ENCODE data around the gene OSBPL1A. TPM values are rescaled to one million over a fixed set of nuclear protein-coding genes. Genes with fewer than 3 reads are reported as not detected.
A peak's percentile ranks its signal among the peaks of the same experiment; 100 is the strongest.

Gene OSBPL1A
- total RNA-seq, 1 donor from 2014 or later: 42.9 TPM

- Histone ChIP-seq H3K9me3 (no peaks in the 10 kb centered on the region), H3K27ac (no peak overlapping the region), H3K4me3 (no peak overlapping the region), H3K4me1 (peaks cover 0 to 7% of the 10 kb centered on the region in 2 donors), H3K36me3 (no peaks in the 10 kb centered on the region), H3K27me3 (no peaks in the 10 kb centered on the region)
- intact Hi-C loops (cut with DNase I): loop anchor here (2.0 to 5.0 kb wide), 3 partner anchors 56 to 154 kb away; partner anchors contain the start of genes IMPACT and OSBPL1A
- TF ChIP-seq CTCF (IDR thresholded peaks at IDR 0.05): no peak
- no peak for DNase-seq (ENCODE audit: low spot score in 2 of 2)
Measured at GRCh38 chr18:24273596-24273995, 124.0 kb downstream of the OSBPL1A start.

GRCh38 chr18:24272229-24272525 lies 125.4 kb downstream of the OSBPL1A start:
- Histone ChIP-seq H3K4me1 (peaks cover 0 to 7% of the 10 kb centered on the region in 2 donors), H3K27me3 (no peaks in the 10 kb centered on the region), H3K36me3 (no peaks in the 10 kb centered on the region), H3K9me3 (no peaks in the 10 kb centered on the region), H3K27ac (peak overlapping the region; percentile 68 to 89), H3K4me3 (peak overlapping the region; percentile 84 to 95)
- intact Hi-C loops (cut with DNase I): loop anchor here (1.0 to 5.0 kb wide), 5 partner anchors 55 to 155 kb away; partner anchors contain the start of genes IMPACT and OSBPL1A
- peak in 1 of 3 experiments; percentile 3 for TF ChIP-seq CTCF (IDR thresholded peaks at IDR 0.05)
- no peak for DNase-seq (ENCODE audit: low spot score in 2 of 2)

GRCh38 chr18:24271381-24272228 lies 126.0 kb downstream of the OSBPL1A start:
- intact Hi-C loops (cut with DNase I): loop anchor here (1.0 to 5.0 kb wide), 5 partner anchors 54 to 156 kb away; partner anchors contain the start of genes IMPACT and OSBPL1A
- no peaks in the 10 kb centered on the region for H3K9me3 ChIP-seq
- H3K27me3 ChIP-seq: no peaks in the 10 kb centered on the region
- peak overlapping the region; percentile 84 to 95 for H3K4me3 ChIP-seq
- peak in 2 of 3 experiments; percentile 14 to 23 for TF ChIP-seq CTCF (IDR thresholded peaks at IDR 0.05)
- DNase-seq (ENCODE audit: low spot score in 2 of 2): peak in 1 of 2 donors; percentile 78
- peak overlapping the region; percentile 68 to 89 for H3K27ac ChIP-seq
- H3K4me1 ChIP-seq: peaks cover 0 to 7% of the 10 kb centered on the region in 2 donors
- H3K36me3 ChIP-seq: no peaks in the 10 kb centered on the region

GRCh38 chr18:24270937-24271380 lies 126.7 kb downstream of the OSBPL1A start:
- intact Hi-C loops (cut with DNase I): loop anchor here (5.0 kb wide), 2 partner anchors 54 to 156 kb away; partner anchors contain the start of gene IMPACT
- H3K27ac ChIP-seq: peak overlapping the region; percentile 68 to 89
- H3K4me1 ChIP-seq: peaks cover 0 to 7% of the 10 kb centered on the region in 2 donors
- TF ChIP-seq CTCF (IDR thresholded peaks at IDR 0.05): no peak
- peak overlapping the region; percentile 84 to 95 for H3K4me3 ChIP-seq
- H3K27me3 ChIP-seq: no peaks in the 10 kb centered on the region
- no peaks in the 10 kb centered on the region for H3K36me3 ChIP-seq
- no peak for DNase-seq (ENCODE audit: low spot score in 2 of 2)
- H3K9me3 ChIP-seq: no peaks in the 10 kb centered on the region

GRCh38 chr18:24270358-24270936 lies 127.2 kb downstream of the OSBPL1A start:
- H3K27ac ChIP-seq: peak overlapping the region; percentile 68 to 89
- no peaks in the 10 kb centered on the region for H3K36me3 ChIP-seq
- H3K4me1 ChIP-seq: peaks cover 0 to 7% of the 10 kb centered on the region in 2 donors
- peak overlapping the region; percentile 84 to 95 for H3K4me3 ChIP-seq
- intact Hi-C loops (cut with DNase I): loop anchor here (5.0 kb wide), 2 partner anchors 53 to 157 kb away; partner anchors contain the start of gene IMPACT
- no peaks in the 10 kb centered on the region for H3K9me3 ChIP-seq
- no peaks in the 10 kb centered on the region for H3K27me3 ChIP-seq
- no peak for DNase-seq (ENCODE audit: low spot score in 2 of 2)
- TF ChIP-seq CTCF (IDR thresholded peaks at IDR 0.05): no peak
